ENCODE results near the gene SEPTIN12.

SEPTIN12 gene

DNA sequence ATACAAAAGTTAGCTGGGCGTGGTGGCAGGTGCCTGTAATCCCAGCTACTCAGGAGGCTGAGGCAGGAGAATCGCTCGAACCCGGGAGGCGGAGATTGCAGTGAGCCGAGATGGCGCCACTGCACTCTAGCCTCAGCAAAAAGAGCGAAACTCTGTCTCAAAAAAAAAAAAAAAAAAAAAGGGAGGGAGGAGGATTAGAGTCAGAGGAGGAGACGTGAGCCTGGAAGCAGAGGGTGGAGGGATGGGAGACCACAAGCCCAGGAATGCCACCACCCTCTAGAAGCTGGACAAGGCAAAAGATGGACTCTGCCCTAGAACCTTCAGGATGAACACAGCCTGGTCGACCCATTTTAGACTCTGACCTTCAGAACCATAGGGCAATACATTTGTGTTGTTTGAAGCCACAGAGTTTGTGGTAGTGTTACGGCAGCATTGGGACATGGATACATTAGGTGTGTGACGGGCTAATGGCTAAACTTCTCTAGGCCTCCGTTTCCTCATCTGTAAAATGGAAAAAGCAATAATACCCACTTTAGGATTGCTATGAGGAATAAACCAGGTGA, 4.9 kb upstream of the SEPTIN12 start:
- Histone ChIP-seq H3K4me1 (ENCODE audit: insufficient read depth, low read length, severe bottlenecking) (peaks cover 3% of the 10 kb centered on the region), H3K27ac (ENCODE audit: low read depth, low read length, poor library complexity, severe bottlenecking) (no peak overlapping the region), H3F3A (ENCODE audit: insufficient read depth, low read length) (no peaks in the 10 kb centered on the region), H4K20me1 (ENCODE audit: insufficient read depth, low read length) (no peaks in the 10 kb centered on the region), H3K4me2 (ENCODE audit: low read length) (no peak overlapping the region), H3K36me3 (ENCODE audit: insufficient read depth, low read length) (no peaks in the 10 kb centered on the region), H3K4me3 (ENCODE audit: low read depth, low read length, poor library complexity, severe bottlenecking) (no peak overlapping the region), H3K9me3 (ENCODE audit: low read length) (no peaks in the 10 kb centered on the region), H3K9ac (ENCODE audit: low read length) (no peak overlapping the region), H2AFZ (ENCODE audit: low read length) (no peak overlapping the region), H3K27me3 (ENCODE audit: insufficient read depth, low read length) (peaks cover 3% of the 10 kb centered on the region; the same call in 1 of the 2 replicates), H3K9me2 (ENCODE audit: low read depth, low read length) (no peaks in the 10 kb centered on the region), H3K79me2 (ENCODE audit: insufficient read depth, low read length) (no peaks in the 10 kb centered on the region)
- no peak for TF ChIP-seq EZH2 (IDR thresholded peaks at IDR 0.05; ENCODE audit: borderline replicate concordance, low read length)
- TF ChIP-seq, protein P1, sequence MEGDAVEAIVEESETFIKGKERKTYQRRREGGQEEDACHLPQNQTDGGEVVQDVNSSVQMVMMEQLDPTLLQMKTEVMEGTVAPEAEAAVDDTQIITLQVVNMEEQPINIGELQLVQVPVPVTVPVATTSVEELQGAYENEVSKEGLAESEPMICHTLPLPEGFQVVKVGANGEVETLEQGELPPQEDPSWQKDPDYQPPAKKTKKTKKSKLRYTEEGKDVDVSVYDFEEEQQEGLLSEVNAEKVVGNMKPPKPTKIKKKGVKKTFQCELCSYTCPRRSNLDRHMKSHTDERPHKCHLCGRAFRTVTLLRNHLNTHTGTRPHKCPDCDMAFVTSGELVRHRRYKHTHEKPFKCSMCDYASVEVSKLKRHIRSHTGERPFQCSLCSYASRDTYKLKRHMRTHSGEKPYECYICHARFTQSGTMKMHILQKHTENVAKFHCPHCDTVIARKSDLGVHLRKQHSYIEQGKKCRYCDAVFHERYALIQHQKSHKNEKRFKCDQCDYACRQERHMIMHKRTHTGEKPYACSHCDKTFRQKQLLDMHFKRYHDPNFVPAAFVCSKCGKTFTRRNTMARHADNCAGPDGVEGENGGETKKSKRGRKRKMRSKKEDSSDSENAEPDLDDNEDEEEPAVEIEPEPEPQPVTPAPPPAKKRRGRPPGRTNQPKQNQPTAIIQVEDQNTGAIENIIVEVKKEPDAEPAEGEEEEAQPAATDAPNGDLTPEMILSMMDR (IDR thresholded peaks at IDR 0.05; ENCODE audit: low read length) = no peak

DNA sequence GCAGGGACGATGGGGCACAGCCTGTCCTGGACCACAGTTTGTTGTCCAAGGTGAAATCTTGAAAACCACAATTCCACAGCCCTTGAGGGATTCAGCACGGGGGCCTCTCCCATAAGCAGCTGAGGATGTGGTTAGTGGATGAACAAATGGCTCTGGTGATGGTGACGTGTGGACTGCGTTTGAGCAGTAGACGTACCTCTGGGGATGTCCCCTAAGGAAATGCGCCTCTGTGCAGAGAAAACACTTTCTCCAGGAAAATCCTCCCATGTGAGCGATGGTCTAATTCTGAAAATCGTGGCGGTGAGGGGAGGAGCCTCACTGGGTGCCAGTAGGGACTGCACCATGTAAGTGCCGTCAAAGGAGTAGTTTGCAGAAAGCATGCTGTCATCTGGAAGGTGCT, 2.7 kb upstream of the SEPTIN12 start:
- no peaks in the 10 kb centered on the region for H3K9me3 ChIP-seq (ENCODE audit: low read length)
- no peaks in the 10 kb centered on the region; the same call in 1 of the 2 replicates for H3K27me3 ChIP-seq (ENCODE audit: insufficient read depth, low read length)
- H3K9ac ChIP-seq (ENCODE audit: low read length) = no peak overlapping the region
- H4K20me1 ChIP-seq (ENCODE audit: insufficient read depth, low read length) = no peaks in the 10 kb centered on the region
- TF ChIP-seq, protein P1 (IDR thresholded peaks at IDR 0.05; ENCODE audit: low read length) = no peak
- TF ChIP-seq EZH2 (IDR thresholded peaks at IDR 0.05; ENCODE audit: borderline replicate concordance, low read length) = no peak
- H3K9me2 ChIP-seq (ENCODE audit: low read depth, low read length) = no peaks in the 10 kb centered on the region
- no peak overlapping the region for H3K27ac ChIP-seq (ENCODE audit: low read depth, low read length, poor library complexity, severe bottlenecking)
- H2AFZ ChIP-seq (ENCODE audit: low read length) = no peak overlapping the region
- no peak overlapping the region for H3K4me2 ChIP-seq (ENCODE audit: low read length)
- H3F3A ChIP-seq (ENCODE audit: insufficient read depth, low read length) = no peaks in the 10 kb centered on the region
- no peaks in the 10 kb centered on the region for H3K79me2 ChIP-seq (ENCODE audit: insufficient read depth, low read length)
- H3K4me3 ChIP-seq (ENCODE audit: low read depth, low read length, poor library complexity, severe bottlenecking) = no peak overlapping the region
- no peaks in the 10 kb centered on the region for H3K36me3 ChIP-seq (ENCODE audit: insufficient read depth, low read length)
- peaks cover 3% of the 10 kb centered on the region for H3K4me1 ChIP-seq (ENCODE audit: insufficient read depth, low read length, severe bottlenecking)

GRCh38 chr16:4790261-4790660, 2.1 kb upstream of the SEPTIN12 start:
- Histone ChIP-seq H3K4me3 (ENCODE audit: low read depth, low read length, poor library complexity, severe bottlenecking) (no peak overlapping the region), H3K9me2 (ENCODE audit: low read depth, low read length) (no peaks in the 10 kb centered on the region), H3F3A (ENCODE audit: insufficient read depth, low read length) (no peaks in the 10 kb centered on the region), H3K4me1 (ENCODE audit: insufficient read depth, low read length, severe bottlenecking) (peaks cover 3% of the 10 kb centered on the region), H3K9ac (ENCODE audit: low read length) (no peak overlapping the region), H3K27me3 (ENCODE audit: insufficient read depth, low read length) (no peaks in the 10 kb centered on the region; the same call in 1 of the 2 replicates), H3K9me3 (ENCODE audit: low read length) (no peaks in the 10 kb centered on the region), H3K79me2 (ENCODE audit: insufficient read depth, low read length) (no peaks in the 10 kb centered on the region), H3K36me3 (ENCODE audit: insufficient read depth, low read length) (no peaks in the 10 kb centered on the region), H3K4me2 (ENCODE audit: low read length) (no peak overlapping the region), H4K20me1 (ENCODE audit: insufficient read depth, low read length) (no peaks in the 10 kb centered on the region), H3K27ac (ENCODE audit: low read depth, low read length, poor library complexity, severe bottlenecking) (no peak overlapping the region), H2AFZ (ENCODE audit: low read length) (no peak overlapping the region)
- TF ChIP-seq EZH2 (IDR thresholded peaks at IDR 0.05; ENCODE audit: borderline replicate concordance, low read length) = no peak
- TF ChIP-seq, protein P1 (IDR thresholded peaks at IDR 0.05; ENCODE audit: low read length) = no peak

Measured in OCI-LY1 (cell line).